Stimulated activated CD8-positive, alpha-beta memory T cell treated with anti-CD3 and anti-CD28 coated beads, Interleukin-15, amount 100 ng/mL, for 48 hours (primary cell): ENCODE results near the gene CD2BP2.

Source experiments
- DNase-seq, 2 donors: peaks; one replicate each; pipeline ENCODE4 v3.0.0-alpha.2; 2020; ENCODE audit warnings: low read depth in 2 of 2

CD2BP2 gene

DNA sequence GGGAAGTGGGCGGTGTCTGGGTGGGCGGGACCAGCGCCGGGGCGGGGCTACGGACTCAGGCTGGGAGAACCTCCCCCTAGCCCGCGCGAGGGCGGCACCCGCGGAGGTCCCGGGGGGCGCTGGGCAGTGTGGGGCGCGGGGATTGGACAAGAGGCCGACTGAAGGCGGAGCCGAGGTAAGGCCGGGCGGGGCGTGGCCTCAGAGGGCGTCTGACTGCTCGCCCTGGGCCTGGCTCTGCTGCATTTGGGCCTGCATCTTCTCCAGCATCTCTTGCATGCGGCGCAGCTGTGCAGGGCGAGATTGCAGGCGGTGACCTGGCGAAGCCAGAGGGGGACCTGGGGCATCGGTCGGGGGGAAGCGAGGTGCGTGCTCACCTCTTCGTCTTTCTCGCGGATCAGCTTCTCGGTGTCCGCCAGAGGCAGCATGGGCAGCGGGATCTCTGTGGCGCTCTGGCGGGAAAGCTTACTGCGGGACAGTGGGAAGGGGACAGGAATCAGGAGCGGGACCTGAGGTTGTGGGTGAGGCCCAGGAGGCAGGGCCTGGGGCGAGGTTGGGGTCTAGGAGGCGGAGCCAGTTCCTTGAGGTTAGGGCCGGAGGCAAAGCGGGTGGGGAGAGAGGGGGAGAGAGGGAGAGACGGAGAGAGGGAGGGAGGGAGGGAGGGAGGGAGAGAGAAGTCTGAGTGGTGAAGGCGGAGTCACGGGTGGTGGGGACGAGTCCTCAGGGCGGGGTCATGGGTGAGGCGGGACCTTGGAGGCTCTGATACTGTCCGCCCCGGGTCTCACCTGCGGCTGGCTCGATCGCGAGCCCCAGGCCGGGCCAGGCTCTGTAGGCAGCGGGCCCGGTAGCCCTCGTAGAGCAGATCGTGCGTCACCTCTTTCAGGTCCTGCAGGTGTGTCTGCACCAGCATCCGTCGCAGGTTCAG, 23.4 kb upstream of the CD2BP2 start:
- peak; percentile 99 to 100 for DNase-seq

DNA sequence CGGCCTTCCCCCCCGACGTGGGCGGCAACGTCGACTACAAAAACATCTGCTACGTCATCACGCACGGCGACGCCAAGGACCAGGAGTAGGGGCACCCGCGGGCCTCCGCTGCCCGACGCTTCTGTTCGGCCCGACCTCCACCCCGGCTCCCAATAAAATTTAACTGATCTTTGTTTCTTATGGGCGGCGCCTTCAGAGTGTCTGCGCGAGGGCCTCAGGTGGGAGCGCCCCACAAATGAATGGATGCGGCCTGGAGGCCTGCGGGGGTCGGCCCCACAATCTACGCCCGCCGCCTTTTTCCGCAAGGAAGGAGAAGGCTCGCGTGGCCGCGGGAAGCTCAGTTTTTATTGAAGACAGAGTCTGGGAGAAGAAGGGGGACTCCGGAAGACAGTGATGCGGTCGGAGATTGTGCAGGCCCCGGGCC, 22.7 kb upstream of the CD2BP2 start:
- peak; percentile 77 to 78 for DNase-seq

GRCh38 chr16:30377050-30377811, 22.1 kb upstream of the CD2BP2 start:
- no peak for DNase-seq

DNA sequence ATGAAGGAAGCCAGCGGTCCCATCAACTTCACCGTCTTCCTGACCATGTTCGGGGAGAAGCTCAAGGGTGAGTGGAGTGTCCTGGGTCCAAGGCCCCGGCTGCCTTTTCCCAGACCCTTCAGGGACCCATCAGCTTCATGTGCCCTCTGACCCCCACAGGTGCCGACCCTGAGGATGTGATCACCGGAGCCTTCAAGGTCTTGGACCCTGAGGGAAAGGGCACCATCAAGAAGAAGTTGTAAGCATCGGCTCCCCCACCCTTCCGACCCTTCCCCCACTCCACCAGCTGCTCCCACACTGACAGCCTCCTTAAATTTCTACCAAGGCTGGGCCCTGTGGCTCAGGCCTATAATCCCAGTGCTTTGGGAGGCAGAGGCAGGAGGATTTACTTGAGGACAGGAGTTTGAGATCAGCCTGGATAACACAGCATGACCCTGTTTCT, 21.4 kb upstream of the CD2BP2 start:
- DNase-seq: no peak

GRCh38 chr16:30375864-30376263, 20.8 kb upstream of the CD2BP2 start:
- DNase-seq: no peak

GRCh38 chr16:30374538-30374937, 19.4 kb upstream of the CD2BP2 start, which contains the start of gene MYL11:
Gene MYL11 (plus strand): TSS chr16:30374802. CDS start chr16:30374858, 56 bp downstream.
- DNase-seq: no peak

GRCh38 chr16:30372725-30373124, 17.6 kb upstream of the CD2BP2 start:
- DNase-seq: no peak

DNA sequence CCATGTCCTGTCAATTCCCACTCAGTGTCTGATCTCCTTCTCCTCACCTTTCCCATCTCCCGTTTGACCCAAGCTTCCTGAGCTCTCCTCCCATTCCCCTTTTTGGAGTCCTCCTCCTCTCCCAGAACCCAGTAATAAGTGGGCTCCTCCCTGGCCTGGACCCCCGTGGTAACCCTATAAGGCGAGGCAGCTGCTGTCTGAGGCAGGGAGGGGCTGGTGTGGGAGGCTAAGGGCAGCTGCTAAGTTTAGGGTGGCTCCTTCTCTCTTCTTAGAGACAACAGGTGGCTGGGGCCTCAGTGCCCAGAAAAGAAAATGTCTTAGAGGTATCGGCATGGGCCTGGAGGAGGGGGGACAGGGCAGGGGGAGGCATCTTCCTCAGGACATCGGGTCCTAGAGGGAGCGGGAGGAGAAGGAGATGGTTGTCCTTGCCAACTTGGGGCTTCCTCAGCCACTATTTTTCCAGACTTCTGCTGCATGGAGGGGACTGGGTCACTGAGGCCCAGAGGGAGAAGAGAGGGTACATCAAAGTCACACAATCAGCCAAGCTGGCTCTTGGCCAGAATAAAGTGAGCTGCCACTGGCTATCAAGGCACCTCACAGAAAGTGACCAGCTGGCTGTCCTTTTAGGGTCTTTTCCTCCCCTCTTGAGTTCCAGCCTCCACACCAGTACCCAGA, 17.1 kb upstream of the CD2BP2 start:
- DNase-seq: no peak

- no peak for DNase-seq
These were observed 16.2 kb upstream of the CD2BP2 start for GRCh38 chr16:30371248-30371816.

- DNase-seq: peak; percentile 96 to 97
These were observed 15.5 kb upstream of the CD2BP2 start, which contains the start of gene TBC1D10B for GRCh38 chr16:30370456-30371247. Gene TBC1D10B (minus strand): TSS chr16:30370494. CDS start chr16:30370183, 311 bp downstream.

GRCh38 chr16:30369938-30370455, 14.9 kb upstream of the CD2BP2 start:
- DNase-seq: no peak

DNA sequence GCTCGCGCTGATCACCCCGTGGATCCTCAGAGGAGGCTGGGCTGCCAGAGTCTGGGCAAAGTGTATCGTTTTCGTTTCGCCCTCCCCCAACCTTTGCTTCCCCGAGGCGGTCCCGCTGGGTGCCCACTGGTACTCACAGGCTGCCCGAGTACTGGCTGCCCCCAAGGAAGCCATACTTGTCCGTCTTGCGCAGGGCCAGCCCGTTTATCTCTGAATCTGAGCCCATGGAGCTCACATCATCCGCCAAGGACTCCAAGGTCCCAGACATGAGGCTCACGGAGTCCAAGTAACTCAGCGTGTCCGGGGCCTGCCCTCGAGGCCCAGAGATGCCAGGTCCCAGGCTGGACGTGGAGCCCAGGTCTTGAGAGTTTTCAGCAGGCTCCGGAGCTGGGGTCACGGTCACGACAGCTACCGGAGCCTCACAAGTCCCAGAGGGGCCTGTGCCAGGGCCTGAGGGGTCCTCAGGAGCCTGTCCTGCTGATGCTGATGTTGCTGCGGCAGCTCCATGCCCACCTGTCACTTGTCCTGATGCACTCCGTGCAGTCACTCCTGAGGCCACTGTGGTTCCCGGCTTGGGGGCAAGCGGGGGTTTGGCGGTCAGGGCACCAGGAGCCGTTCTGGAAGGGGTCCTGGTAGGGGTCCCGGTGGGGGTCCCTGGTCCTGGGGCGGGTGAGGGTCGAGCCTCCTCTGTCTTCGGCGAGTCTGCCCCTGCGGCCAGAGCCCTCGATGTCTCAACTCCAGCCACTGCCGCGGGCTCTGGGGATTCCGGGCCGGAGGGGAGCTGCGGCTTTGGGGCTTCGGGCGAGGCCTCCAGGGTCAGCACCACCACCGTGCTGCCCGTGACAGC, 14.2 kb upstream of the CD2BP2 start:
- DNase-seq: no peak

DNA sequence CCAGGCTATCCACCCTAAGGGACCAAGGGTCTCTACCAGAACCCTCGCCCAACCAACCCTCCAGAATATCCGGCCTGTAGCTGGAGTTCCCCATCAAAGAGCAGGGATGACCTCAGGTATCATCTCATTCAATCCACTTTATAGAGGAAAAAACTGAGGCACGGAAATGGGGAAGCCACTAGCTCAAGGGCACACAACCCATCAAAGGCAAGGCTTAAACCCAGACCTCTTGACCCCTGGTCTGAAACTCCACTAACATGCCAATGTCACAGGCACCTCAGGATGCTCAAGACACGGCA, 13.6 kb upstream of the CD2BP2 start:
- no peak for DNase-seq

GRCh38 chr16:30368122-30368791, 13.1 kb upstream of the CD2BP2 start:
- DNase-seq: no peak

DNA sequence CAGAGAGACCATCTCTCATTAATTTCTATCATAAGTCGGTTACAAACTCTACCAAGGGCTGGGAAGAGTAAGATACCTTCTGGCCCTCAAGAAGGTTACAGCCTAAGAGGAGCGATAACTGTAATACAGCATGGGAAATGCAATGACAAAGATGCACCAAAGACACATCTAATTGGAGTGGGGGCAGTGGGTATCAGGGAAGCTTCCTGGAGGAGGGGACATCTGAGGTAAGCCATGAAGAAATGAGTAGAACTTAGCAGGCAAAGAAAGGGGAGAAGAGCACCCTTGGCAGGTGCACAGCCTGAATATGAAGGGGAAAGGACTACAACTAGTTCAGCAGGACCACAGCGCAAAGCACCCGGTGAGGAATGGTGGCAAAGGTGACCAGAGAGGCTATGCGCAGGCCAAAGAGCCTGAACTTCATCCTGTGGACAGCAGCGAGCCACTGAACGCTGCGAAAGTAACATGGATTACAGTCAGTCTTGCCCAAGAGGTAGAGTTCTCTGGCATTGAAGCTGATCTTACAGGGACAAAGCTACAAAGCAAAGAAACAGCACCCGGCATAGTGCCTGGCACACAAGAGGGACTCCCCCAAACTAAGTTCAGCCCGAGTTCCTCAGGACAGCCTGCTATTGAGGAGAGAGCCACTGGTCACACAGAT, 12.4 kb upstream of the CD2BP2 start:
- DNase-seq: no peak

DNA sequence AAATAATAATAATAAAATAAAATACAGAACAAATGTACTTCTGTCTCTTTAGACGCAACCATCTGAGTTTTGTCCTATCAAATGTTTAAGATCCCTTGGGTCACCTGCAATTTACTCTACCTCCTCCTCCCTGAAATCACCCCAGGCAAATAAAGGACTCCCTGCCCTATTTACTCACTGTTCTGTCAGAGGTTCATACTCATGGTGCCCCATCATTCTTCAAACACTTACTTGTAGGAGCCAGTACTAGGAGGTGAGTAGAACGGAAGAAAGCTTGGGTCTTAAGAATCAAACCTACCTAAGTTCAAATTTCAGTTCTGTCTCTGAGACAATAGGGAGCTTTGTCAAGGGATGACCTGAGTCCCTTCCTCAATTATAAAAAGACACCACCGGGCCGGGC, 11.4 kb upstream of the CD2BP2 start:
- DNase-seq: no peak

DNA sequence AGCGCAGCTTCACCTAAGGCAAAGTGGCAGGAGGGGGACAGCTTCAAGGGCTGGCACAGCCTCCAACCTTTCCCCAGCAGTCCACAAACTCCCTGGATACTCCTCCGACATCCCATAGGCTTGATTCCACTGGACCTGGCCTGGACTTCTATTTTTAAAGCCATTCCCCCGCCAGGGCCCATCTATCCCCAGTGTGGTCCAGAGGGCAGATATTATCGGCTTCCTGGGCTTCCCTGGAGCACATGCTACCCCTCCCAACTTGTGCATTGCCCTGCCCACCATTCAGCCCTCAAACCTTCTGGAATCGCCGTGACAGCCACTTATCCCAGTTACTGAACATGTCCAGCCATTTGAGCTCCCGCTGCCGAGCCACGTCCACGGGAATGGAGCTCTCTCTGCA, 10.1 kb upstream of the CD2BP2 start:
- no peak for DNase-seq

DNA sequence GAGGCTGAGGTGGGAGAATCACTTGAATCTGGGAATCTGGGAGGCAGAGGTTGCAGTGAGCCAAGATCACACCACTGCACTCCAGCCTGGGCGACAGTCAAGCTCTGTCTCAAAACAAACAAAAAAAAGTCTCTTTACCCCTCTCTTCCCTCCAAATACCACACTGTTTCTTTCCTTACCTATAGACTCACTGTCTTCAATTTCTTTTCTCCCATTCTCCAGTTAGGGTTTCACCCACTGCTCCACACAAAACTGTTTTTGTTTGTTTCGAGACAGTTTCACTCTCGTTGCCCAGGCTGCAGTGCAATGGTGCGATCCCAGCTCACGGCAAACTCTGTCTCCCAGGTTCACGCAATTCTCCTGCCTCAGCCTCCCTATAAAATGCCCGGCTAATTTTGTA, 6.1 kb upstream of the CD2BP2 start:
- no peak for DNase-seq

DNA sequence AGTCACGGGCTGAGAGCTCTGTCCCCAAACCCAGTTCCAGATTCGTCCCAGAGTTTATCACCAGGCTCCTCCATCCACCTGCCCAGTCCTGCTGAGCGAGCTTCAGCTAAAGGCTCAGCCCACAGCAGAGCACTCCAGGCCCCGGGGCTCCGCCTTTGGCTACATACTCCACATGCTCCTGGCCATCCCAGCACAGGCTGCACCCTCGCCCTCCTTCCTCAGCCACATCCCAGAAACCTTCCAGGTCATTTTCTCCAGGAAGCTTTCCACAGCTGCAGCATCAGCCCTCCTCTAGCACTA, 4.7 kb upstream of the CD2BP2 start:
- DNase-seq: no peak
